ENCODE results near the gene CCBE1. TPM values are rescaled to one million over a fixed set of nuclear protein-coding genes. Genes with fewer than 3 reads are reported as not detected.
A peak's percentile ranks its signal among the peaks of the same experiment; 100 is the strongest.

CCBE1 gene
- total and polyA plus RNA-seq, 7 donors: 0.23 to 61.1 (median 38.9) TPM

DNA sequence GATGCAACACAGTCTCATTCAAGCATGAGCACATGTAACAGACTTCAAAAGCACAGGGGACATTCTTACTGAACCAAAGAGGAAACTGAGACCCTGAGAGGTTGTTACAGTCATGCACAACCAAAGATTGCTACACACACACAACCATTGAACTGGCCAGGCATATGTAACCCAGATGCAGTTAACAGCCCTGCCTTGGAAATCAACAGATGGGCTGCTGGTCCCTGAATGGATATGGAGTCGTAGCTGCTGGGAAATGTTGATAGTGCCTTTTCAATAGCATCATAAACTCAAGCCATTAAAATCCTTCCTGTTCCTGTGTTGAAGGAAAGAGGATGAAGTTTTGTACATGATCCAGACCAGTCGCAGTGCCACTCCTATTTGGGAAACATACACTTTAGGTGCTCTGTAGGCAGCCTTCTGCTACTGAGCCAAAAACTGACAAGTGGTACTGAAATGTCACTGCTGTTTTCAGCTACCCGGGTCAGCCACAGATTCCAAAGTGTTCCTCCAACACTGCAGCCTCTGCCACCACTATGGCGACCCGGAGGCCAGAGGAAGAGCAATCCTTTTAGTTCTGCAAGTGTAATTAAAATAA, 143.9 kb downstream of the CCBE1 start:
- Histone ChIP-seq H3K27ac (peak overlapping the region in 1 of 4 donors; percentile 20), H3K4me1 (peaks cover 0 to 64% (median 37%) of the 10 kb centered on the region in 4 donors), H3K27me3 (no peaks in the 10 kb centered on the region), H3K36me3 (no peaks in the 10 kb centered on the region), H3K4me3 (no peak overlapping the region), H3K9me3 (no peaks in the 10 kb centered on the region)
- TF ChIP-seq, protein P1, sequence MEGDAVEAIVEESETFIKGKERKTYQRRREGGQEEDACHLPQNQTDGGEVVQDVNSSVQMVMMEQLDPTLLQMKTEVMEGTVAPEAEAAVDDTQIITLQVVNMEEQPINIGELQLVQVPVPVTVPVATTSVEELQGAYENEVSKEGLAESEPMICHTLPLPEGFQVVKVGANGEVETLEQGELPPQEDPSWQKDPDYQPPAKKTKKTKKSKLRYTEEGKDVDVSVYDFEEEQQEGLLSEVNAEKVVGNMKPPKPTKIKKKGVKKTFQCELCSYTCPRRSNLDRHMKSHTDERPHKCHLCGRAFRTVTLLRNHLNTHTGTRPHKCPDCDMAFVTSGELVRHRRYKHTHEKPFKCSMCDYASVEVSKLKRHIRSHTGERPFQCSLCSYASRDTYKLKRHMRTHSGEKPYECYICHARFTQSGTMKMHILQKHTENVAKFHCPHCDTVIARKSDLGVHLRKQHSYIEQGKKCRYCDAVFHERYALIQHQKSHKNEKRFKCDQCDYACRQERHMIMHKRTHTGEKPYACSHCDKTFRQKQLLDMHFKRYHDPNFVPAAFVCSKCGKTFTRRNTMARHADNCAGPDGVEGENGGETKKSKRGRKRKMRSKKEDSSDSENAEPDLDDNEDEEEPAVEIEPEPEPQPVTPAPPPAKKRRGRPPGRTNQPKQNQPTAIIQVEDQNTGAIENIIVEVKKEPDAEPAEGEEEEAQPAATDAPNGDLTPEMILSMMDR (IDR thresholded peaks at IDR 0.05): no peak
- no peak for TF ChIP-seq POLR2A (IDR thresholded peaks at IDR 0.05)
- TF ChIP-seq POLR2AphosphoS5 (IDR thresholded peaks at IDR 0.05): no peak
- TF ChIP-seq EP300 (IDR thresholded peaks at IDR 0.05): no peak
- WGBS, 2 donors: 63 to 76% methylated on average over 5 of the region's 5 CpGs
- no peak for DNase-seq
- intact Hi-C loops (cut with DNase I): no loop called here

DNA sequence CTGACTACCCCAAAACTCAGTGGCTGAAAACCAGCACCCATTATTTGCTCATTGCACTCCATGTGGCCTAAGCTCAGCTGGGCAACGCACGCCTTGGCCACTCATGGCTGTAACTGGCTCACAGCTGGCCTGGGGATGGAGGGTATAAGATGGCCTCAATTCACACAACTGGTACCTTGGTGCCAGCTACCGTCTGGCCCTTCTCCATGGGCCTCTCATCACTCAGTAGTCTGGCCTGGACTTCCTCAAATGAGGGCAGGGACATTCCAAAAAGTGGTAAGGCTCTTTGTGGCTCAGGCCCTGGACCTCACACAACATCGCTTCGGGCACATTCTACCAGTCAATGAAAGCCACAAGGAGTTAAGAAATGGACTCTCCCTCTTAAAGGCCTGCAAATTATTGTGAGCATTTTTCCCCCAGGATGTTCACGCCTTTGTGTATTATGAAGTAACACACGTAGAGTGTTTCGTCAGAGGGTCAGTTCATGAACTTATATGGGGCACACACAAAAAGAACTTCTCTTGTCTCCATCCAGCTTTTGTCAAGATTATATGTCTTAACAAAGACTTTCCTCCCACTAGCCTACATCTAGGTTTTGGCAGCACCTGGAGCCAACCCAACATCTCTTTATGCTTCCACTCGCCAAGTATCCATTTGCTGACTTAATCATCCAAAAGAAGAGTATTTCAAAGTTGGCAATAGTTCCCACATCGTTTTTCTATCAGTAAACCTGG, 145.2 kb downstream of the CCBE1 start:
- Histone ChIP-seq H3K27ac (no peak overlapping the region), H3K27me3 (no peaks in the 10 kb centered on the region), H3K9me3 (no peaks in the 10 kb centered on the region), H3K4me3 (no peak overlapping the region), H3K4me1 (peaks cover 0 to 76% (median 48%) of the 10 kb centered on the region in 4 donors), H3K36me3 (no peaks in the 10 kb centered on the region)
- no peak for TF ChIP-seq POLR2AphosphoS5 (IDR thresholded peaks at IDR 0.05)
- TF ChIP-seq, protein P1 (IDR thresholded peaks at IDR 0.05): no peak
- no peak for TF ChIP-seq POLR2A (IDR thresholded peaks at IDR 0.05)
- TF ChIP-seq EP300 (IDR thresholded peaks at IDR 0.05): no peak
- WGBS, 2 donors: 80 to 82% methylated on average over 10 of the region's 10 CpGs
- intact Hi-C loops (cut with DNase I): no loop called here
- DNase-seq: no peak

DNA sequence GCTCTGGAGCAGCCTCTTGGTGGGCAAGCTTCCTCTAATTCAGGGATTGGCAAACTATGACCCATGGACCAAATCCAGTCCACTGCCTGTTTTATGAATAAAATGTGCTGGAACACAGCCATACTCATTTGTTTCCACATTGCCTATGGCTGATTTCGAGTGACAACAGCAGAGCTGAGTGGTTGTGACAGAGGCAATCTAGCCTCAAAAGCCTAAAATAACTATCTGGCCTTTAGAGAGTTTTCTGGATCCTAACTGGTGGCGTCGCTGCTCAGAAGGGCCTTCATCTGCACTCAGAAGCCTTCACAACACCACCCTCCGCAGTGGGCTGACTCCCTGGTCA, 147.1 kb downstream of the CCBE1 start:
- peak overlapping the region in 2 of 4 donors; percentile 21 to 52 for H3K27ac ChIP-seq
- intact Hi-C loops (cut with DNase I): no loop called here
- no peaks in the 10 kb centered on the region for H3K36me3 ChIP-seq
- no peak for TF ChIP-seq POLR2AphosphoS5 (IDR thresholded peaks at IDR 0.05)
- TF ChIP-seq, protein P1 (IDR thresholded peaks at IDR 0.05): no peak
- TF ChIP-seq POLR2A (IDR thresholded peaks at IDR 0.05): no peak
- TF ChIP-seq EP300 (IDR thresholded peaks at IDR 0.05): no peak
- peaks cover 0 to 62% (median 44%) of the 10 kb centered on the region in 4 donors for H3K4me1 ChIP-seq
- 66 to 79% methylated on average over 4 of the region's 4 CpGs for WGBS, 2 donors
- no peak overlapping the region for H3K4me3 ChIP-seq
- no peaks in the 10 kb centered on the region for H3K27me3 ChIP-seq
- no peaks in the 10 kb centered on the region for H3K9me3 ChIP-seq
- no peak for DNase-seq

DNA sequence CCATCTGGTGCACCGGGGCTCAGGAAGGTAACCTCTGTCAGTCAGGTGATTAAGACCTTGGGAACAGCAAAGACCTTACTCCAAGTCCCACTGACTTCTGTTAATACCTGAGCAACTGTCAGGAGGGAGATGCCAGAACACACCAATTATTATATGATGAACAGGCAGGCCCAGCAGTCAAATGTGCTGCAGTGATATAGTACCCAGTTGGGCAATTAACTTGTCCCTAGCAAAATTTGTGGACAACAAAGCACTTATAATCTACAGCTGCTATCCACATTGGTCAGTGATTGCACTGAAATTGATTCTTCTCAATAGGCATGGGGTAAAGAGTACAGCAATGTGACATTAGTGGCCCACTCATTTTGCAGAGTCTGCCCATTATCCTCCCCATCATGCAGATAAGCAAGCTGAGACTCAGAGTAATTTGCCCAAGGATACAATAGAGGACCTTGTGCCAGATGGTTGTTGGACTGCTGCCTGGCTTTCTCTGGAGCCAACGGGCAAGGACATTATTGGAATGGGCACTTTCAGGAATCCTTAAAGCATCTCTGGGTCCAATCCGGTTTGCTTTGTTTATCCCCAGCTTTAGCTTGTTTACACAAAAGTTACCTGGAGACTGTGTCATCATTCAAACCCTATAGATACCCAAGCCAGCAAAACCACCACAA, 147.6 kb downstream of the CCBE1 start:
- Histone ChIP-seq H3K4me3 (no peak overlapping the region), H3K27ac (peak overlapping the region in 2 of 4 donors; percentile 21 to 52), H3K36me3 (no peaks in the 10 kb centered on the region), H3K4me1 (peaks cover 0 to 62% (median 44%) of the 10 kb centered on the region in 4 donors), H3K27me3 (no peaks in the 10 kb centered on the region), H3K9me3 (no peaks in the 10 kb centered on the region)
- intact Hi-C loops (cut with DNase I): no loop called here
- DNase-seq: no peak
- TF ChIP-seq EP300 (IDR thresholded peaks at IDR 0.05) (no peak), POLR2AphosphoS5 (IDR thresholded peaks at IDR 0.05) (no peak), POLR2A (IDR thresholded peaks at IDR 0.05) (no peak)
- TF ChIP-seq, protein P1 (IDR thresholded peaks at IDR 0.05): no peak
- WGBS, 2 donors: 29 to 47% methylated on average over 3 of the region's 3 CpGs
